ENCODE results near the gene UBC. TPM values are rescaled to one million over a fixed set of nuclear protein-coding genes. Genes with fewer than 3 reads are reported as not detected.

The UBC gene
- total and polyA plus RNA-seq, 2 donors (not counting 1 experiment from before 2014, with no cell fraction given), result 2,019 to 2,362 TPM

DNA sequence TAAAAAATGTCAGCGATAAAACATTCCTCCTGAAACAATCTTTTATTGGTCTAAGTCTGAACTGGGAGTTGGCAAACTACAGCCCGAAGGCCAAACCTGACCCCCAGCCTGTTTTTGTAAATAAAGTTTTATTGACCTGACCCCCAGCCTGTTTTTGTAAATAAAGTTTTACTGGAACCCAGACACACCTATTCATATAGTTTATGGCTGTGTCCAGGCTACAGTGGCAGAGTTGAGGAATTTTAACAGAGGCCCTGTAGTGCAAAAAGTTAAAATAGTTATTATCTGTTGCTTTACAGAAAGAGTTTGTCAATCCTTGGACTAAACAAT lies 38.7 kb downstream of the UBC start:
- TF ChIP-seq EZH2 (IDR thresholded peaks at IDR 0.05; ENCODE audit: low read length, missing control alignments), result no peak
- TF ChIP-seq, protein P1, sequence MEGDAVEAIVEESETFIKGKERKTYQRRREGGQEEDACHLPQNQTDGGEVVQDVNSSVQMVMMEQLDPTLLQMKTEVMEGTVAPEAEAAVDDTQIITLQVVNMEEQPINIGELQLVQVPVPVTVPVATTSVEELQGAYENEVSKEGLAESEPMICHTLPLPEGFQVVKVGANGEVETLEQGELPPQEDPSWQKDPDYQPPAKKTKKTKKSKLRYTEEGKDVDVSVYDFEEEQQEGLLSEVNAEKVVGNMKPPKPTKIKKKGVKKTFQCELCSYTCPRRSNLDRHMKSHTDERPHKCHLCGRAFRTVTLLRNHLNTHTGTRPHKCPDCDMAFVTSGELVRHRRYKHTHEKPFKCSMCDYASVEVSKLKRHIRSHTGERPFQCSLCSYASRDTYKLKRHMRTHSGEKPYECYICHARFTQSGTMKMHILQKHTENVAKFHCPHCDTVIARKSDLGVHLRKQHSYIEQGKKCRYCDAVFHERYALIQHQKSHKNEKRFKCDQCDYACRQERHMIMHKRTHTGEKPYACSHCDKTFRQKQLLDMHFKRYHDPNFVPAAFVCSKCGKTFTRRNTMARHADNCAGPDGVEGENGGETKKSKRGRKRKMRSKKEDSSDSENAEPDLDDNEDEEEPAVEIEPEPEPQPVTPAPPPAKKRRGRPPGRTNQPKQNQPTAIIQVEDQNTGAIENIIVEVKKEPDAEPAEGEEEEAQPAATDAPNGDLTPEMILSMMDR (conservative IDR thresholded peaks at IDR 0.05 in 1 of 2, IDR thresholded peaks at IDR 0.05 in 1 of 2; ENCODE audit: low read depth in 1 of 2, low read length in 2 of 2), result no peak

GRCh38 chr12:124874988-124875802 lies 39.3 kb downstream of the UBC start:
- H3K9me3 ChIP-seq (ENCODE audit: control insufficient read depth, insufficient read depth, low read depth, low read length), result no peaks in the 10 kb centered on the region
- no peak overlapping the region for H3K27ac ChIP-seq (ENCODE audit: insufficient read depth, low read length)
- DNase-seq (ENCODE audit: low read depth in 2 of 2), result no peak
- no peaks in the 10 kb centered on the region for H3K79me2 ChIP-seq (ENCODE audit: control insufficient read depth, insufficient read depth, low read length)
- TF ChIP-seq, protein P1 (conservative IDR thresholded peaks at IDR 0.05 in 1 of 2, IDR thresholded peaks at IDR 0.05 in 1 of 2; ENCODE audit: low read depth in 1 of 2, low read length in 2 of 2), result no peak
- TF ChIP-seq EZH2 (IDR thresholded peaks at IDR 0.05; ENCODE audit: low read length, missing control alignments), result no peak
- no peaks in the 10 kb centered on the region for H3K27me3 ChIP-seq (ENCODE audit: control insufficient read depth, insufficient read depth, low read length)
- no peaks in the 10 kb centered on the region for H3K36me3 ChIP-seq (ENCODE audit: control insufficient read depth, insufficient read depth, low read length)
- H3K4me3 ChIP-seq (replicated peaks in 1 of 4; ENCODE audit: control extremely low read depth in 1 of 4, insufficient read depth in 1 of 4, low read depth in 3 of 4, low read length in 4 of 4), result no peak overlapping the region
- H3K4me2 ChIP-seq (ENCODE audit: extremely low read depth, insufficient read depth, low read length), result no peak overlapping the region
- H3K4me1 ChIP-seq (ENCODE audit: control insufficient read depth, extremely low read depth, insufficient read depth, low read length), result no peaks in the 10 kb centered on the region
- H3K9ac ChIP-seq (ENCODE audit: insufficient read depth, low read length), result no peak overlapping the region
- H2AFZ ChIP-seq (ENCODE audit: low read length), result no peak overlapping the region
- H4K20me1 ChIP-seq (ENCODE audit: control insufficient read depth, extremely low read depth, insufficient read depth, low read length), result no peaks in the 10 kb centered on the region

More for the DNA sequence above, 38.7 kb downstream of the UBC start:
- Histone ChIP-seq H3K27me3 (ENCODE audit: control insufficient read depth, insufficient read depth, low read length) (no peaks in the 10 kb centered on the region), H4K20me1 (ENCODE audit: control insufficient read depth, extremely low read depth, insufficient read depth, low read length) (no peaks in the 10 kb centered on the region), H3K4me2 (ENCODE audit: extremely low read depth, insufficient read depth, low read length) (no peak overlapping the region), H3K79me2 (ENCODE audit: control insufficient read depth, insufficient read depth, low read length) (no peaks in the 10 kb centered on the region), H2AFZ (ENCODE audit: low read length) (no peak overlapping the region), H3K4me1 (ENCODE audit: control insufficient read depth, extremely low read depth, insufficient read depth, low read length) (no peaks in the 10 kb centered on the region), H3K9me3 (ENCODE audit: control insufficient read depth, insufficient read depth, low read depth, low read length) (no peaks in the 10 kb centered on the region), H3K27ac (ENCODE audit: insufficient read depth, low read length) (no peak overlapping the region), H3K36me3 (ENCODE audit: control insufficient read depth, insufficient read depth, low read length) (no peaks in the 10 kb centered on the region), H3K9ac (ENCODE audit: insufficient read depth, low read length) (no peak overlapping the region), H3K4me3 (replicated peaks in 1 of 4; ENCODE audit: control extremely low read depth in 1 of 4, insufficient read depth in 1 of 4, low read depth in 3 of 4, low read length in 4 of 4) (no peak overlapping the region)
- DNase-seq (ENCODE audit: low read depth in 2 of 2), result no peak

DNA sequence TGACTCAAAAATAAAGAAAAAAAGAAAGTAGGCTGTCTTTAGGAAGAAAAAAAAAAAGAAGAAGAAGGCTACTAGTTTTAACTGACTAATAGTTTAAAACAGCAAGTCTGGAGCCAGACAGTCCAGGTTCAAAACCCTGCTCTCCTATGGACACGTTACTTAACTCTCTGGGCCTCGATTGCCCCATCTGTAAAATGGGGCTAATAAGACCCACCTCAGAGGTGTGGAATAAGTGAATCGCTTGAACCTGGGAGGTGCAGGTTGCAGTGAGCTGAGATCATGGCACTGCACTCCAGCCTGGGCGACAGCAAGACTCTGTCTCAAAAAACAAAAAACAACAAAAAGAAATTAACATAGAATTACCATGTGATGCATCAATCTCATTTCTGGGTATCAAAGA lies 40.3 kb downstream of the UBC start:
- Histone ChIP-seq H3K36me3 (ENCODE audit: control insufficient read depth, insufficient read depth, low read length) (no peaks in the 10 kb centered on the region), H3K79me2 (ENCODE audit: control insufficient read depth, insufficient read depth, low read length) (no peaks in the 10 kb centered on the region), H3K4me3 (replicated peaks in 1 of 4; ENCODE audit: control extremely low read depth in 1 of 4, insufficient read depth in 1 of 4, low read depth in 3 of 4, low read length in 4 of 4) (no peak overlapping the region), H3K4me1 (ENCODE audit: control insufficient read depth, extremely low read depth, insufficient read depth, low read length) (no peaks in the 10 kb centered on the region), H4K20me1 (ENCODE audit: control insufficient read depth, extremely low read depth, insufficient read depth, low read length) (no peaks in the 10 kb centered on the region), H2AFZ (ENCODE audit: low read length) (no peak overlapping the region), H3K27ac (ENCODE audit: insufficient read depth, low read length) (no peak overlapping the region), H3K27me3 (ENCODE audit: control insufficient read depth, insufficient read depth, low read length) (no peaks in the 10 kb centered on the region), H3K9me3 (ENCODE audit: control insufficient read depth, insufficient read depth, low read depth, low read length) (no peaks in the 10 kb centered on the region), H3K9ac (ENCODE audit: insufficient read depth, low read length) (no peak overlapping the region), H3K4me2 (ENCODE audit: extremely low read depth, insufficient read depth, low read length) (no peak overlapping the region)
- DNase-seq (ENCODE audit: low read depth in 2 of 2), result no peak
- TF ChIP-seq EZH2 (IDR thresholded peaks at IDR 0.05; ENCODE audit: low read length, missing control alignments), result no peak
- TF ChIP-seq, protein P1 (conservative IDR thresholded peaks at IDR 0.05 in 1 of 2, IDR thresholded peaks at IDR 0.05 in 1 of 2; ENCODE audit: low read depth in 1 of 2, low read length in 2 of 2), result no peak
